ENCODE data around the gene HDAC9.

DNA sequence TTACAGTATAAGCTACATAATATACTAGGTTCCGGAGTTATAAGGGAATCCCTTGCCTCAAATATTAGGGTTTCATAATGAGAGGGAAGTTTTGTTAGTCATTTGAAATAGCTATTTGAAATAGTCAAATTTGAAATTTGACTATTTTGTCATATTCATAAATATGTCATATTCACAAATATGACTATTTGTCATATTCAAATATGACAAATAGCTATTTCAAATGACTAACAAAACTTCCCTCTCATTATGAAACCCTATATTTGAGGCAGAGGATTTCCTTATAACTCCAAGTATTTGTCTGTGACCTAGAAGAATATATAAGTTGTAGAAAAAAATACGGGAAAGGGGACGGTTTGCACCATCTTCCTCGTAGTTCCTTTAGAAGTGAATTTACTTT, 76.6 kb downstream of the HDAC9 start:
- TF ChIP-seq, protein P1, sequence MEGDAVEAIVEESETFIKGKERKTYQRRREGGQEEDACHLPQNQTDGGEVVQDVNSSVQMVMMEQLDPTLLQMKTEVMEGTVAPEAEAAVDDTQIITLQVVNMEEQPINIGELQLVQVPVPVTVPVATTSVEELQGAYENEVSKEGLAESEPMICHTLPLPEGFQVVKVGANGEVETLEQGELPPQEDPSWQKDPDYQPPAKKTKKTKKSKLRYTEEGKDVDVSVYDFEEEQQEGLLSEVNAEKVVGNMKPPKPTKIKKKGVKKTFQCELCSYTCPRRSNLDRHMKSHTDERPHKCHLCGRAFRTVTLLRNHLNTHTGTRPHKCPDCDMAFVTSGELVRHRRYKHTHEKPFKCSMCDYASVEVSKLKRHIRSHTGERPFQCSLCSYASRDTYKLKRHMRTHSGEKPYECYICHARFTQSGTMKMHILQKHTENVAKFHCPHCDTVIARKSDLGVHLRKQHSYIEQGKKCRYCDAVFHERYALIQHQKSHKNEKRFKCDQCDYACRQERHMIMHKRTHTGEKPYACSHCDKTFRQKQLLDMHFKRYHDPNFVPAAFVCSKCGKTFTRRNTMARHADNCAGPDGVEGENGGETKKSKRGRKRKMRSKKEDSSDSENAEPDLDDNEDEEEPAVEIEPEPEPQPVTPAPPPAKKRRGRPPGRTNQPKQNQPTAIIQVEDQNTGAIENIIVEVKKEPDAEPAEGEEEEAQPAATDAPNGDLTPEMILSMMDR (IDR thresholded peaks at IDR 0.05): no peak
- TF ChIP-seq POLR2A (IDR thresholded peaks at IDR 0.05): no peak
